Endodermal cell (in vitro differentiated cells): ENCODE data around the gene LIN37. TPM values are rescaled to one million over a fixed set of nuclear protein-coding genes. Genes with fewer than 3 reads are reported as not detected.

Experiments used
- DNase-seq: peaks from one replicate; pipeline ENCODE4 v3.0.0-alpha.2; 2017
- H3K27ac ChIP-seq: 2 replicates; pipeline ENCODE4 v1.5.1; 2013; ENCODE audit warnings: mild to moderate bottlenecking, low read depth, low read length, moderate library complexity
- H3K27me3 ChIP-seq: 2 replicates; pipeline ENCODE4 v1.6.1; 2013; ENCODE audit warnings: mild to moderate bottlenecking, low read length, moderate library complexity; ENCODE audit not compliant: insufficient read depth, control insufficient read depth, poor library complexity, severe bottlenecking
- H3K36me3 ChIP-seq: 2 replicates; pipeline ENCODE4 v1.7.0; 2013; ENCODE audit warnings: mild to moderate bottlenecking, low read length, moderate library complexity; ENCODE audit not compliant: control insufficient read depth, insufficient read depth
- H3K4me1 ChIP-seq: one replicate; pipeline ENCODE4 v1.7.0; 2013; ENCODE audit warnings: low read length; ENCODE audit not compliant: control insufficient read depth, insufficient read depth
- H3K4me3 ChIP-seq: 2 replicates; pipeline ENCODE4 v1.5.1; 2013; ENCODE audit warnings: mild to moderate bottlenecking, low read length, moderate library complexity
- H3K9ac ChIP-seq: 2 replicates; pipeline ENCODE4 v1.6.1; 2013; ENCODE audit warnings: mild to moderate bottlenecking, low read length, moderate library complexity; ENCODE audit not compliant: poor library complexity, severe bottlenecking; ENCODE audit errors: extremely low read depth
- H3K9me3 ChIP-seq: 2 replicates; pipeline ENCODE4 v1.6.1; 2013; ENCODE audit warnings: mild to moderate bottlenecking, low read length, moderate library complexity; ENCODE audit not compliant: control insufficient read depth
- H3K27ac Mint-ChIP-seq: 2 replicates; pipeline ENCODE4 v1.8.0; 2020; ENCODE audit warnings: mixed read lengths
- H3K27me3 Mint-ChIP-seq: 2 replicates; pipeline ENCODE4 v1.8.0; 2021; ENCODE audit warnings: mild to moderate bottlenecking, mixed read lengths; ENCODE audit not compliant: insufficient read depth
- H3K36me3 Mint-ChIP-seq: 2 replicates; pipeline ENCODE4 v1.8.0; 2020; ENCODE audit warnings: low read depth, mixed read lengths
- H3K4me1 Mint-ChIP-seq: 2 replicates; pipeline ENCODE4 v1.8.0; 2020; ENCODE audit warnings: mixed read lengths
- H3K4me3 Mint-ChIP-seq: 2 replicates; pipeline ENCODE4 v1.8.0; 2020; ENCODE audit warnings: mild to moderate bottlenecking, moderate library complexity, mixed read lengths
- H3K9me3 Mint-ChIP-seq: 2 replicates; pipeline ENCODE4 v1.8.0; 2020; ENCODE audit warnings: mild to moderate bottlenecking, mixed read lengths
- CTCF ChIP-seq: fragments of 200-600 bp; sonication (generic); conservative IDR thresholded peaks from 2 replicates; pipeline ENCODE4 v1.5.0; 2021; ENCODE audit warnings: antibody characterized with exemption, mild to moderate bottlenecking
- WGBS, 2 experiments: methylation state at CpG; one replicate each; pipeline versions ENCODE4 v1.1.5 to v1.1.7; 2013; ENCODE audit warnings: missing lambda C conversion rate in 2 of 2, mixed read lengths in 1 of 2; ENCODE audit not compliant: insufficient coverage in 1 of 2, insufficient read length in 1 of 2; 5-methylcytosine and 5-hydroxymethylcytosine counted together
- total RNA-seq, 2 donors: library from RNA; stranded (reverse); fragmentation: NEBNext Ultra II Directional in 1 of 2; extraction: Animal tissue kit (Norgen Biotek cat#: 25700) in 1 of 2; gene quantifications; 2 replicates in 1 of 2; 3 replicates in 1 of 2; pipeline ENCODE4 v1.2.1, GENCODE V29; 2021

The LIN37 gene
- total RNA-seq, 2 donors from 2014 or later: 6.6 to 7.6 TPM

GRCh38 chr19:35786299-35787160, 38.2 kb downstream of the LIN37 start:
- Mint-ChIP-seq H3K4me3 (peak overlapping the region; percentile 49), H3K36me3 (no peaks in the 10 kb centered on the region), H3K4me1 (peaks cover 7% of the 10 kb centered on the region), H3K27me3 (peaks cover 3% of the 10 kb centered on the region), H3K9me3 (no peaks in the 10 kb centered on the region), H3K27ac (no peak overlapping the region)
- no peak overlapping the region for H3K4me3 ChIP-seq
- WGBS, 2 experiments: 87 to 92% methylated on average over 10 to 30 of the region's 31 CpGs
- no peak overlapping the region for H3K9ac ChIP-seq
- TF ChIP-seq CTCF: no peak
- H3K4me1 ChIP-seq: no peaks in the 10 kb centered on the region
- no peak overlapping the region for H3K27ac ChIP-seq
- H3K27me3 ChIP-seq: no peaks in the 10 kb centered on the region
- H3K36me3 ChIP-seq: no peaks in the 10 kb centered on the region
- DNase-seq: no peak
- H3K9me3 ChIP-seq: no peaks in the 10 kb centered on the region

- DNase-seq: no peak
Observed at GRCh38 chr19:35787227-35787799, 38.9 kb downstream of the LIN37 start.

More at GRCh38 chr19:35787227-35787799, 38.9 kb downstream of the LIN37 start:
- Histone ChIP-seq H3K9ac (no peak overlapping the region), H3K27ac (no peak overlapping the region), H3K4me1 (no peaks in the 10 kb centered on the region), H3K9me3 (no peaks in the 10 kb centered on the region), H3K4me3 (no peak overlapping the region), H3K36me3 (no peaks in the 10 kb centered on the region), H3K27me3 (no peaks in the 10 kb centered on the region)
- no peak overlapping the region for H3K27ac Mint-ChIP-seq
- TF ChIP-seq CTCF: no peak
- H3K4me3 Mint-ChIP-seq: no peak overlapping the region
- H3K9me3 Mint-ChIP-seq: no peaks in the 10 kb centered on the region
- peaks cover 3% of the 10 kb centered on the region for H3K27me3 Mint-ChIP-seq
- peaks cover 7% of the 10 kb centered on the region for H3K4me1 Mint-ChIP-seq
- H3K36me3 Mint-ChIP-seq: no peaks in the 10 kb centered on the region
- 94 to 100% methylated on average over 3 to 15 of the region's 15 CpGs for WGBS, 2 experiments
